OCI-LY7 (cell line): ENCODE data around the gene MRTFB. TPM values are rescaled to one million over a fixed set of nuclear protein-coding genes. Genes with fewer than 3 reads are reported as not detected.

ENCODE experiments used
- BruUV-seq: library from RNA; stranded (reverse); fragments of 400-500 nt; replicated peaks from 2 replicates; lab custom pipeline; 2021; lab: Mats Ljungman, UMichigan
- CTCF ChIA-PET: fragments of 300-600 bp; sonication (Branson Sonifier 250); formaldehyde crosslinking; loops from one replicate; lab custom pipeline; 2022; ENCODE audit warnings: antibody characterized with exemption; ENCODE audit not compliant: unreplicated experiment; lab: Charles Lee
- POLR2A ChIA-PET: fragments of 300-600 bp; sonication (Branson Sonifier 250); formaldehyde crosslinking; loops from one replicate; lab custom pipeline; 2022; ENCODE audit warnings: antibody characterized with exemption; lab: Charles Lee
- DNase-seq: peaks from one replicate; pipeline ENCODE4 v3.0.0-alpha.2; 2015; ENCODE audit warnings: low spot score
- H2AFZ ChIP-seq: fragments of 200-600 bp; sonication (generic), shearing (Covaris generic); 2 replicates; pipeline ENCODE4 v1.6.1; 2014; ENCODE audit warnings: mild to moderate bottlenecking, antibody characterized with exemption, low read length, moderate library complexity
- H3K27ac ChIP-seq: fragments of 200-600 bp; sonication (generic); 2 replicates; pipeline ENCODE4 v1.5.1; 2014; ENCODE audit warnings: mixed run types, low read depth, mild to moderate bottlenecking, moderate library complexity, low read length, inconsistent platforms; ENCODE audit not compliant: poor library complexity, severe bottlenecking
- H3K36me3 ChIP-seq: fragments of 200-600 bp; sonication (generic); 2 replicates; pipeline ENCODE4 v1.6.1; 2014; ENCODE audit warnings: mild to moderate bottlenecking, antibody characterized with exemption, low read length, moderate library complexity, mixed read lengths; ENCODE audit not compliant: insufficient read depth
- H3K4me1 ChIP-seq: fragments of 200-600 bp; sonication (generic); 2 replicates; pipeline ENCODE4 v1.5.1; 2014; ENCODE audit warnings: mild to moderate bottlenecking, low read length; ENCODE audit not compliant: insufficient read depth, poor library complexity, severe bottlenecking
- H3K4me2 ChIP-seq: fragments of 200-600 bp; sonication (generic); 2 replicates; pipeline ENCODE4 v1.6.1; 2014; ENCODE audit warnings: mild to moderate bottlenecking, low read length
- H3K4me3 ChIP-seq: fragments of 200-600 bp; sonication (generic); 2 replicates; pipeline ENCODE4 v1.5.1; 2014; ENCODE audit warnings: mild to moderate bottlenecking, low read depth, low read length; ENCODE audit not compliant: poor library complexity, severe bottlenecking
- H3K79me2 ChIP-seq: fragments of 200-600 bp; sonication (generic); 2 replicates; pipeline ENCODE4 v1.6.1; 2016; ENCODE audit warnings: low read depth, mild to moderate bottlenecking, low read length, moderate library complexity, mixed read lengths; ENCODE audit not compliant: insufficient read depth
- H3K9me2 ChIP-seq: fragments of 200-600 bp; sonication (generic); 2 replicates; pipeline ENCODE4 v1.6.1; 2016; ENCODE audit warnings: mild to moderate bottlenecking, low read length, mixed read lengths; ENCODE audit not compliant: insufficient read depth
- H3K9me3 ChIP-seq: fragments of 200-600 bp; sonication (generic); 2 replicates; pipeline ENCODE4 v1.6.1; 2014; ENCODE audit warnings: mild to moderate bottlenecking, mixed run types, low read length, mixed read lengths
- H4K20me1 ChIP-seq: fragments of 200-600 bp; sonication (generic); 2 replicates; pipeline ENCODE4 v1.6.1; 2014; ENCODE audit warnings: mild to moderate bottlenecking, antibody characterized with exemption, low read length, moderate library complexity, mixed read lengths; ENCODE audit not compliant: insufficient read depth
- EZH2phosphoT487 ChIP-seq: fragments of 200-600 bp; sonication (generic); IDR thresholded peaks from 2 replicates; pipeline ENCODE4 v1.6.1; 2018; ENCODE audit warnings: low read depth, borderline replicate concordance, mild to moderate bottlenecking, mixed run types, antibody characterized with exemption, low read length, moderate library complexity, mixed read lengths
- intact Hi-C: fragments of 100-400 bp; cut with micrococcal nuclease; formaldehyde crosslinking; loops from one replicate; pipeline ENCODE4 v1.10.0; 2022; ENCODE audit not compliant: unreplicated experiment
- total RNA-seq, 2 experiments: library from RNA; depleted of rRNA in 1 of 2; stranded (reverse); fragments of >200 nt in 1 of 2; shearing (Covaris generic) in 1 of 2; gene quantifications; 2 replicates each; pipeline ENCODE4 v1.2.3, GENCODE V29; 2014 to 2022
- TF ChIP-seq, protein P1 (sequence below): fragments of 200-600 bp; sonication (generic); conservative IDR thresholded peaks from 2 replicates; pipeline ENCODE4 v1.5.1; 2014; ENCODE audit warnings: mild to moderate bottlenecking, antibody characterized with exemption, low read length, moderate library complexity, mixed read lengths

Gene MRTFB
- total RNA-seq, 2 experiments from 2014 or later = 8.5 to 21.4 TPM

GRCh38 chr16:14101415-14101814, 30.3 kb downstream of the MRTFB start:
- ChIA-PET CTCF (no interaction called here), POLR2A (interaction anchor here (0.6 to 1.0 kb wide), 3 partner anchors 24 to 175 kb away, joined by 3 read pairs; no protein-coding TSS in a partner anchor)
- Histone ChIP-seq H2AFZ (no peak overlapping the region), H3K79me2 (peaks cover 4% of the 10 kb centered on the region; the same call in 1 of the 2 replicates), H3K4me1 (peaks cover 11% of the 10 kb centered on the region), H3K36me3 (no peaks in the 10 kb centered on the region), H3K27ac (no peak overlapping the region), H4K20me1 (no peaks in the 10 kb centered on the region), H3K9me3 (no peaks in the 10 kb centered on the region), H3K4me2 (no peak overlapping the region), H3K4me3 (no peak overlapping the region), H3K9me2 (no peaks in the 10 kb centered on the region)
- no peak for DNase-seq
- no peak for TF ChIP-seq EZH2phosphoT487
- TF ChIP-seq, protein P1, sequence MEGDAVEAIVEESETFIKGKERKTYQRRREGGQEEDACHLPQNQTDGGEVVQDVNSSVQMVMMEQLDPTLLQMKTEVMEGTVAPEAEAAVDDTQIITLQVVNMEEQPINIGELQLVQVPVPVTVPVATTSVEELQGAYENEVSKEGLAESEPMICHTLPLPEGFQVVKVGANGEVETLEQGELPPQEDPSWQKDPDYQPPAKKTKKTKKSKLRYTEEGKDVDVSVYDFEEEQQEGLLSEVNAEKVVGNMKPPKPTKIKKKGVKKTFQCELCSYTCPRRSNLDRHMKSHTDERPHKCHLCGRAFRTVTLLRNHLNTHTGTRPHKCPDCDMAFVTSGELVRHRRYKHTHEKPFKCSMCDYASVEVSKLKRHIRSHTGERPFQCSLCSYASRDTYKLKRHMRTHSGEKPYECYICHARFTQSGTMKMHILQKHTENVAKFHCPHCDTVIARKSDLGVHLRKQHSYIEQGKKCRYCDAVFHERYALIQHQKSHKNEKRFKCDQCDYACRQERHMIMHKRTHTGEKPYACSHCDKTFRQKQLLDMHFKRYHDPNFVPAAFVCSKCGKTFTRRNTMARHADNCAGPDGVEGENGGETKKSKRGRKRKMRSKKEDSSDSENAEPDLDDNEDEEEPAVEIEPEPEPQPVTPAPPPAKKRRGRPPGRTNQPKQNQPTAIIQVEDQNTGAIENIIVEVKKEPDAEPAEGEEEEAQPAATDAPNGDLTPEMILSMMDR = no peak
- intact Hi-C loops = no loop called here
- no TSS peak for BruUV-seq

DNA sequence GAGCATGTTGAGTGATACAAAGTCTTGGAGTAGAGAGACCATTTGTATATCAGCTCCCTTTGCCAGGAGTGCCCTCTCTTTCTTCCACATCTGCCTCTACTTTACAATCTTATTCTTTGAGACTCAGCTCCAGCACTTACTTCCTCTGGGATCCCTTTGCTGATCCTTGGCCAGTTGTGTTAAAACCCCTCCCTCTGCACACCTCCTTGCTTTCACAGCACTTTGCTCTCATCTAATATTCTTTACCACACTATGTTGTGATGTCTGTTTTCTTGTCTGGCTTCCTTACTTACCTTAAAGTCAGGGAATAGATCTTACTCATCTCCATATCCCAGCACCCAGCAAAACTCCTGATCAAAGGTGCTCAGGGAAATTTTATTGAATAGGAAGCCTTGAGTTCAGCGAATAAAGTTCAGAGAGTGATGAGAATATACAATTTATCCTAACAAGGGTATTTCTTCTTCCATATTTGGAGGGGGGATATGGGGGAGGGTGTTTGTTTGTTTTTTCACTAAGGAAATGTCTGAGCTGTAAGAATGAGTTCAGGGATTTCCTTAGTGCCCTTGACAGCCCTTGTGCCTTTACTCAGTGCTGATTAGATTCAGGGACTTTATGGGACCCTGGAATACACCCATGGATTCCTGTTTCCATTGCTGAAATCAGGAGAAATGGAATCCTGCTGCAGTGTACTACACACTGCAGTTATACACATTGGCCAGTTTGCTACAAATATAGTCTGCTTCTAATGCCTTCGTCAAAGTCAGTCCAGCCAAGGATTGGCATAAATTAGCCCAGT, 32.0 kb downstream of the MRTFB start:
- POLR2A ChIA-PET = no interaction called here
- Histone ChIP-seq H3K4me2 (no peak overlapping the region), H3K4me1 (peaks cover 11% of the 10 kb centered on the region), H3K79me2 (peaks cover 4% of the 10 kb centered on the region; the same call in 1 of the 2 replicates), H3K27ac (no peak overlapping the region), H3K9me2 (no peaks in the 10 kb centered on the region), H3K4me3 (no peak overlapping the region), H2AFZ (no peak overlapping the region), H4K20me1 (no peaks in the 10 kb centered on the region), H3K36me3 (no peaks in the 10 kb centered on the region), H3K9me3 (no peaks in the 10 kb centered on the region)
- no peak for DNase-seq
- CTCF ChIA-PET = no interaction called here
- TF ChIP-seq, protein P1 = no peak
- no peak for TF ChIP-seq EZH2phosphoT487
- intact Hi-C loops = no loop called here
- BruUV-seq = no TSS peak

DNA sequence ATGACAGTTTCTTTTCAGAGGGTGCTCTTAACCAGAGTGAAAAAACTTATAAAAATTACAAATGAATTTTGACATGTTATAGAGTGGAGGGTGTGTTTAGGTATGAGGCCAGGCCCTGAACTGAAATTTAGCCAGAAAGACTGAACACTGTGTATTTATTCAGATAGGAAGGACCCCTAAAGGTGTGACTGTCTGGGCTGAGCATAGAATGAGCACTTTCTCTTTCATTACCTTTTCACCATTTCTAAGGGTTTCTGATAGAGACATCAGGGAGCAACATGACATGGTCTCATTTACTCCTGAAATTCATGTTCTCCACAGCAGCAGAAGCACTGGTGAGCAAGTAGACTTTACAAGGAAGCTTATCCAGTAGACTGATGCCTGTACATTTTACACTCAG, 32.9 kb downstream of the MRTFB start:
- CTCF ChIA-PET = no interaction called here
- no peaks in the 10 kb centered on the region for H3K9me3 ChIP-seq
- intact Hi-C loops = no loop called here
- POLR2A ChIA-PET = no interaction called here
- no peak overlapping the region for H3K4me3 ChIP-seq
- no peaks in the 10 kb centered on the region for H3K9me2 ChIP-seq
- peaks cover 11% of the 10 kb centered on the region for H3K4me1 ChIP-seq
- no peak overlapping the region for H2AFZ ChIP-seq
- no peak overlapping the region for H3K4me2 ChIP-seq
- no peak overlapping the region for H3K27ac ChIP-seq
- no peak for DNase-seq
- no TSS peak for BruUV-seq
- no peaks in the 10 kb centered on the region for H4K20me1 ChIP-seq
- TF ChIP-seq, protein P1 = no peak
- no peak for TF ChIP-seq EZH2phosphoT487
- peaks cover 4% of the 10 kb centered on the region; the same call in 1 of the 2 replicates for H3K79me2 ChIP-seq
- H3K36me3 ChIP-seq = no peaks in the 10 kb centered on the region
